HepG2 (cell line): Measurements from ENCODE around the gene TMEM114. TPM values are rescaled to one million over a fixed set of nuclear protein-coding genes. Genes with fewer than 3 reads are reported as not detected.

ENCODE experiments used
- FOXC1 ChIP-seq: sonication (generic); formaldehyde crosslinking; IDR thresholded peaks from 2 replicates; pipeline ENCODE4 v1.8.0; 2022; ENCODE audit warnings: mild to moderate bottlenecking, missing genetic modification reagents, borderline replicate concordance
- FOXJ3 ChIP-seq: sonication (generic); formaldehyde crosslinking; IDR thresholded peaks from 2 replicates; pipeline ENCODE4 v1.4.0; 2020; ENCODE audit warnings: missing genetic modification reagents, mild to moderate bottlenecking, borderline replicate concordance
- ISL2 ChIP-seq: sonication (generic); formaldehyde crosslinking; IDR thresholded peaks from 2 replicates; pipeline ENCODE4 v1.5.0; 2020; ENCODE audit warnings: missing genetic modification reagents
- LCORL ChIP-seq, 2 experiments: fragments of 450-650 bp in 1 of 2; sonication (generic) in 1 of 2; formaldehyde crosslinking in 1 of 2; IDR thresholded peaks; 2 replicates each; pipeline versions ENCODE4 v1.5.0 to v1.6.1; 2017 to 2020; ENCODE audit warnings: antibody characterized with exemption in 1 of 2, missing genetic modification reagents in 1 of 2
- NR2F6 ChIP-seq, 2 experiments: IDR thresholded peaks; 2 replicates each; pipeline ENCODE4 v1.6.1; 2016; ENCODE audit warnings: antibody characterized with exemption in 1 of 2, mild to moderate bottlenecking in 1 of 2
- PHF8 ChIP-seq: sonication (generic); formaldehyde crosslinking; IDR thresholded peaks from 2 replicates; pipeline ENCODE4 v1.5.0; 2020; ENCODE audit warnings: missing genetic modification reagents
- PRPF4 ChIP-seq: fragments of 200-400 bp; formaldehyde crosslinking; IDR thresholded peaks from 2 replicates; pipeline ENCODE4 v1.6.1; 2016; ENCODE audit warnings: low read length, low read depth; ENCODE audit not compliant: poor library complexity, severe bottlenecking
- RAD21 ChIP-seq: fragments of 450-650 bp; formaldehyde crosslinking; IDR thresholded peaks from 2 replicates; pipeline ENCODE4 v1.5.0; 2020; ENCODE audit warnings: mild to moderate bottlenecking
- RFX5 ChIP-seq: IDR thresholded peaks from 2 replicates; pipeline ENCODE4 v1.6.1; 2011; ENCODE audit warnings: low read depth, low read length, improper control_type of control experiment
- RFXAP ChIP-seq: sonication (generic); formaldehyde crosslinking; IDR thresholded peaks from 2 replicates; pipeline ENCODE4 v1.4.0; 2020; ENCODE audit warnings: missing genetic modification reagents, borderline replicate concordance
- SMAD9 ChIP-seq: sonication (generic); formaldehyde crosslinking; IDR thresholded peaks from 2 replicates; pipeline ENCODE4 v1.5.1; 2020; ENCODE audit warnings: mild to moderate bottlenecking, missing genetic modification reagents
- SP140L ChIP-seq: sonication (generic); formaldehyde crosslinking; IDR thresholded peaks from 2 replicates; pipeline ENCODE4 v1.4.0; 2020; ENCODE audit warnings: missing genetic modification reagents, borderline replicate concordance
- SPEN ChIP-seq: sonication (generic); formaldehyde crosslinking; IDR thresholded peaks from 2 replicates; pipeline ENCODE4 v1.5.1; 2020; ENCODE audit warnings: low read depth, mild to moderate bottlenecking, missing genetic modification reagents
- STAG1 ChIP-seq: sonication (generic); formaldehyde crosslinking; IDR thresholded peaks from 2 replicates; pipeline ENCODE4 v1.4.0; 2020; ENCODE audit warnings: missing genetic modification reagents
- ZFP82 ChIP-seq: sonication (generic); formaldehyde crosslinking; IDR thresholded peaks from 2 replicates; pipeline ENCODE4 v1.5.1; 2020; ENCODE audit warnings: mild to moderate bottlenecking, missing genetic modification reagents, borderline replicate concordance
- ZFX ChIP-seq: sonication (generic); formaldehyde crosslinking; IDR thresholded peaks from 2 replicates; pipeline ENCODE4 v1.4.0; 2020; ENCODE audit warnings: mild to moderate bottlenecking, low read depth, missing genetic modification reagents, moderate library complexity
- ZNF333 ChIP-seq: sonication (generic); formaldehyde crosslinking; IDR thresholded peaks from 2 replicates; pipeline ENCODE4 v1.4.0; 2020; ENCODE audit warnings: mild to moderate bottlenecking, missing genetic modification reagents, borderline replicate concordance
- ZNF501 ChIP-seq: sonication (generic); formaldehyde crosslinking; IDR thresholded peaks from 2 replicates; pipeline ENCODE4 v1.5.1; 2020; ENCODE audit warnings: mild to moderate bottlenecking, moderate library complexity, missing genetic modification reagents
- ZNF724P ChIP-seq: sonication (generic); formaldehyde crosslinking; IDR thresholded peaks from 2 replicates; pipeline ENCODE4 v1.8.0; 2022; ENCODE audit warnings: missing genetic modification reagents, borderline replicate concordance
- ZSCAN29 ChIP-seq: sonication (generic); formaldehyde crosslinking; conservative IDR thresholded peaks from 2 replicates; pipeline ENCODE4 v1.4.0; 2020; ENCODE audit warnings: mild to moderate bottlenecking, missing genetic modification reagents
- polyA plus RNA-seq, 8 experiments: library from polyadenylated mRNA; depleted of rRNA in 3 of 8; stranded (reverse) in 7 of 8; unstranded in 1 of 8; fragments of >200 nt; fragmentation: Illumina TruSeq in 4 of 8; extraction: Trizol in 4 of 8; gene quantifications; 2 replicates each; pipeline versions ENCODE4 v1.2.1 to v1.2.3, GENCODE V29; 2011 to 2016; ENCODE audit warnings: low read depth in 4 of 8, missing spikeins in 1 of 8, mixed read lengths in 1 of 8; ENCODE audit not compliant: insufficient read depth in 1 of 8
- total RNA-seq, 5 experiments: library from RNA; depleted of rRNA; stranded (reverse); fragments of >200 nt; fragmentation: Illumina TruSeq; extraction: Trizol; gene quantifications; 2 replicates each; pipeline ENCODE4 v1.2.3, GENCODE V29; 2016; ENCODE audit warnings: low read depth in 1 of 5
- TF ChIP-seq, protein P1 (sequence below), 2 experiments: sonication (generic) in 1 of 2; formaldehyde crosslinking in 1 of 2; IDR thresholded peaks; 2 replicates each; pipeline versions ENCODE4 v1.5.1 to v1.6.1; 2011 to 2020; ENCODE audit warnings: borderline replicate concordance in 1 of 2, low read depth in 1 of 2, low read length in 1 of 2, mild to moderate bottlenecking in 1 of 2, missing genetic modification reagents in 1 of 2, moderate library complexity in 1 of 2
- TF ChIP-seq, protein P2 (sequence below): sonication (generic); formaldehyde crosslinking; IDR thresholded peaks from 2 replicates; pipeline ENCODE4 v1.4.0; 2020; ENCODE audit warnings: missing genetic modification reagents

TMEM114 gene
- total and polyA plus RNA-seq, 2 of the 13 experiments (the other 11 are each of a cell fraction or from before 2014, with no cell fraction given) = not detected

DNA sequence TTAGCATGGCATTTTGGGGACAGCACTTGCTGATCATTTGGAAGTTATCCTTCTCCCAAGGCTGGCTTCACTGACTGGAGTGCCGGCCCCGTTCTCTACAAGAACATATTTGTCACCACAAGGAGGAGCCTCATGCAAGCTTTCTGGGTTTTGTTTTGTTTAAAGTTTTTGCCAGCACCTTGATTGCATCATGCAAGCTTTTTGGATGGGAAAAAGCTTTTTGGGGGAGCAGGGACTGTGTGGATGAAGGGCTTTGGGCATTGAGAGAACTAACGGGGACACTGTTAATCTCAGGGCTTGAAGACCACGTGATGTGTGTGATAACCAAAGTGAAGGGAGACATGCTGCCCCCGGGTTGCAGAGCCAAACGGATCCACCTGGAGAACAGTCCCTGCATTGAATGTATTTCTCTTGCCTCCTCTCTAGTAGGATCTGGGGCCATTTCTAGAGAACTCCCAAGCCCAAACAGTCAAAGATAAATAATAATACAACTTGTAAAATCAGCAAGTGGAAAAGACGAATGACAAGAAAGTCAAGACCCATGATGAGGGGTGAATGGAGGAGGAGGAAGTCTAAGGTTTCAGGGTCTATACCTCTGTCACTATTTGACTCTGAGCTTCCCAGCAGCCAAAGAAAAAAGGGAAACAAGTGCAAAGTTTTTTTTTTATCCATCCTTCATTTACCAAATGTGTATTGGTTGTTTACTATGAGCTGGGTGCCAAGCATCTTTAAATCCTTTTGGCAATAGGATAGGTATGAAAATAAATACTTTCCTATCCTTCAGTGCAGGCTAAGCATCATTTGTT, 17.2 kb downstream of the TMEM114 start (continued):
- TF ChIP-seq ZNF724P (CRISPR knock-in tag) = no peak
- TF ChIP-seq RFX5 = no peak
- 0 out of 2 replicates have a peak, but pooled peaks have one; percentile 14 for TF ChIP-seq FOXC1 (CRISPR knock-in tag)
- no peak for TF ChIP-seq ZSCAN29
- no peak for TF ChIP-seq RFXAP (CRISPR knock-in tag)
- 0 out of 2 replicates have a peak, but pooled peaks have one; percentile 49 for TF ChIP-seq SPEN (CRISPR knock-in tag)
- TF ChIP-seq LCORL (IDR thresholded peaks at IDR 0.05) = peak; percentile 78
- TF ChIP-seq LCORL (CRISPR knock-in tag; IDR thresholded peaks at IDR 0.05) = peak; percentile 94
- no peak for TF ChIP-seq SMAD9 (CRISPR knock-in tag)
- no peak for TF ChIP-seq ZNF333 (CRISPR knock-in tag)
- 0 out of 2 replicates have a peak, but pooled peaks have one; percentile 22 for TF ChIP-seq SP140L
- TF ChIP-seq ZNF501 (CRISPR knock-in tag) = peak; percentile 56; the same call in 1 of the 2 replicates
- TF ChIP-seq, protein P1, sequence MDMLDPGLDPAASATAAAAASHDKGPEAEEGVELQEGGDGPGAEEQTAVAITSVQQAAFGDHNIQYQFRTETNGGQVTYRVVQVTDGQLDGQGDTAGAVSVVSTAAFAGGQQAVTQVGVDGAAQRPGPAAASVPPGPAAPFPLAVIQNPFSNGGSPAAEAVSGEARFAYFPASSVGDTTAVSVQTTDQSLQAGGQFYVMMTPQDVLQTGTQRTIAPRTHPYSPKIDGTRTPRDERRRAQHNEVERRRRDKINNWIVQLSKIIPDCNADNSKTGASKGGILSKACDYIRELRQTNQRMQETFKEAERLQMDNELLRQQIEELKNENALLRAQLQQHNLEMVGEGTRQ (IDR thresholded peaks at IDR 0.05; ENCODE audit: low read depth, low read length) = peak; percentile 74
- TF ChIP-seq, protein P1 (CRISPR knock-in tag; IDR thresholded peaks at IDR 0.05; ENCODE audit: borderline replicate concordance) = peak; percentile 83; the same call in 1 of the 2 replicates
- TF ChIP-seq, protein P2, sequence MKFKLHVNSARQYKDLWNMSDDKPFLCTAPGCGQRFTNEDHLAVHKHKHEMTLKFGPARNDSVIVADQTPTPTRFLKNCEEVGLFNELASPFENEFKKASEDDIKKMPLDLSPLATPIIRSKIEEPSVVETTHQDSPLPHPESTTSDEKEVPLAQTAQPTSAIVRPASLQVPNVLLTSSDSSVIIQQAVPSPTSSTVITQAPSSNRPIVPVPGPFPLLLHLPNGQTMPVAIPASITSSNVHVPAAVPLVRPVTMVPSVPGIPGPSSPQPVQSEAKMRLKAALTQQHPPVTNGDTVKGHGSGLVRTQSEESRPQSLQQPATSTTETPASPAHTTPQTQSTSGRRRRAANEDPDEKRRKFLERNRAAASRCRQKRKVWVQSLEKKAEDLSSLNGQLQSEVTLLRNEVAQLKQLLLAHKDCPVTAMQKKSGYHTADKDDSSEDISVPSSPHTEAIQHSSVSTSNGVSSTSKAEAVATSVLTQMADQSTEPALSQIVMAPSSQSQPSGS = peak; percentile 50; the same call in 1 of the 2 replicates
- TF ChIP-seq NR2F6 (IDR thresholded peaks at IDR 0.05) = no peak
- no peak for TF ChIP-seq NR2F6 (CRISPR knock-in tag; IDR thresholded peaks at IDR 0.05)
- peak; percentile 43; the same call in 1 of the 2 replicates for TF ChIP-seq PHF8 (CRISPR knock-in tag)
- no peak for TF ChIP-seq ZFP82 (CRISPR knock-in tag)
- no peak for TF ChIP-seq PRPF4
- peak; percentile 82 for TF ChIP-seq STAG1 (CRISPR knock-in tag)
- TF ChIP-seq RAD21 = peak; percentile 76; the same call in 1 of the 2 replicates
- TF ChIP-seq FOXJ3 (CRISPR knock-in tag) = no peak
- no peak for TF ChIP-seq ISL2 (CRISPR knock-in tag)
- peak; percentile 20; the same call in 1 of the 2 replicates for TF ChIP-seq ZFX (CRISPR knock-in tag)
